Kidney (tissue), 14 donors: ENCODE results near the gene CELF3. TPM values are rescaled to one million over a fixed set of nuclear protein-coding genes. Genes with fewer than 3 reads are reported as not detected.

ENCODE experiments used
- DNase-seq, 5 donors: peaks; one replicate each; pipeline ENCODE4 v3.0.0-alpha.2; 2013 to 2020
- FAIRE-seq: peaks from 2 replicates; lab custom pipeline; 2012; peaks lifted over from hg19 to GRCh38; lab: Jason Lieb, UNC
- H3K27ac ChIP-seq, 2 donors: one replicate each; pipeline ENCODE4 v1.7.0; 2013; ENCODE audit warnings: low read depth in 2 of 2, low read length in 2 of 2, inconsistent platforms in 1 of 2
- H3K27me3 ChIP-seq: one replicate; pipeline ENCODE4 v1.7.1; 2013; ENCODE audit warnings: low read length, inconsistent platforms; ENCODE audit not compliant: control insufficient read depth, insufficient read depth
- H3K36me3 ChIP-seq, 3 donors: one replicate each; pipeline versions ENCODE4 v1.7.0 to v1.7.1; 2013; ENCODE audit warnings: low read length in 3 of 3, control low read depth in 1 of 3, inconsistent platforms in 1 of 3; ENCODE audit not compliant: insufficient read depth in 3 of 3, control insufficient read depth in 2 of 3
- H3K4me1 ChIP-seq, 3 donors: one replicate each; pipeline versions ENCODE4 v1.7.0 to v1.7.1; 2013; ENCODE audit warnings: low read length in 3 of 3, inconsistent platforms in 1 of 3, low read depth in 1 of 3; ENCODE audit not compliant: control insufficient read depth in 2 of 3, insufficient read depth in 2 of 3
- H3K4me3 ChIP-seq, 3 donors: one replicate each; pipeline versions ENCODE4 v1.7.0 to v1.8.1; 2013; ENCODE audit warnings: low read length in 3 of 3, control low read depth in 1 of 3, inconsistent platforms in 1 of 3
- H3K9ac ChIP-seq, 3 donors: one replicate each; pipeline versions ENCODE4 v1.7.0 to v1.7.1; 2013; ENCODE audit warnings: low read length in 3 of 3, control low read depth in 1 of 3, inconsistent platforms in 1 of 3
- H3K9me3 ChIP-seq, 3 donors: one replicate each; pipeline versions ENCODE4 v1.7.0 to v1.7.1; 2013; ENCODE audit warnings: low read length in 3 of 3, control low read depth in 1 of 3, inconsistent platforms in 1 of 3; ENCODE audit not compliant: control insufficient read depth in 2 of 3, insufficient read depth in 1 of 3
- CTCF ChIP-seq: IDR thresholded peaks from 3 replicates; pipeline ENCODE4 v1.5.1; 2012; ENCODE audit warnings: mild to moderate bottlenecking, moderate library complexity, borderline replicate concordance; ENCODE audit not compliant: insufficient read depth; ENCODE audit errors: extremely low read depth
- intact Hi-C: fragments of 100-400 bp; cut with DNase I; formaldehyde crosslinking; loops from one replicate; pipeline ENCODE4 v1.11.1; 2022
- polyA plus RNA-seq: library from polyadenylated mRNA; stranded (reverse); fragments of 350-450 nt; fragmentation: Illumina TruSeq; extraction: RNeasy Lipid Tissue Mini Kit (QIAGEN cat#74804); gene quantifications from one replicate; pipeline ENCODE4 v1.2.3, GENCODE V29; 2014; ENCODE audit warnings: low read depth, low replicate concordance; ENCODE audit not compliant: insufficient read depth
- total RNA-seq: library from RNA; stranded (reverse); fragmentation: NEBNext Ultra II Directional; extraction: Animal tissue kit (Norgen Biotek cat#: 25700); gene quantifications from one replicate; pipeline ENCODE4 v1.2.1, GENCODE V29; 2021
- donor health status: control.
- donor health status: control.
- donor health status: control.
- donor health status: control.
- donor health status: control.
- donor health status: DM: yes; HTN: yes; CAD: no.
- donor health status: Normal renal cell carcinoma (clear cell type).

The CELF3 gene
- total and polyA plus RNA-seq, 2 donors from 2014 or later: 0.39 TPM; not detected in 1

GRCh38 chr1:151693057-151693651 is 23.4 kb downstream of the CELF3 start:
- Histone ChIP-seq H3K9me3 (no peaks in the 10 kb centered on the region), H3K27me3 (no peaks in the 10 kb centered on the region), H3K4me1 (peaks cover 0 to 14% (median 10%) of the 10 kb centered on the region in 3 donors), H3K4me3 (no peak overlapping the region), H3K36me3 (peaks cover 5 to 19% (median 10%) of the 10 kb centered on the region in 3 donors), H3K27ac (peak overlapping the region in 1 of 2 donors; percentile 20), H3K9ac (no peak overlapping the region)
- FAIRE-seq (no peak), DNase-seq (peak in 2 of 5 donors; percentile 45 to 55)
- intact Hi-C loops: no loop called here
- TF ChIP-seq CTCF: peak; percentile 53

GRCh38 chr1:151692226-151692625 is 24.4 kb downstream of the CELF3 start:
- TF ChIP-seq CTCF: no peak
- intact Hi-C loops: no loop called here
- Histone ChIP-seq H3K4me3 (no peak overlapping the region), H3K27me3 (no peaks in the 10 kb centered on the region), H3K9ac (no peak overlapping the region), H3K9me3 (no peaks in the 10 kb centered on the region), H3K36me3 (peaks cover 5 to 15% (median 7%) of the 10 kb centered on the region in 3 donors), H3K27ac (peak overlapping the region in 1 of 2 donors; percentile 52), H3K4me1 (peaks cover 0 to 14% (median 10%) of the 10 kb centered on the region in 3 donors)
- FAIRE-seq (no peak), DNase-seq (no peak)

GRCh38 chr1:151689494-151689893 is 27.1 kb downstream of the CELF3 start:
- Histone ChIP-seq H3K4me1 (peaks cover 0 to 21% (median 14%) of the 10 kb centered on the region in 3 donors), H3K27me3 (no peaks in the 10 kb centered on the region), H3K9ac (peak overlapping the region in 1 of 3 donors; percentile 46), H3K27ac (peak overlapping the region; percentile 59 to 75), H3K4me3 (no peak overlapping the region), H3K9me3 (no peaks in the 10 kb centered on the region), H3K36me3 (peaks cover 7 to 20% (median 7%) of the 10 kb centered on the region in 3 donors)
- intact Hi-C loops: no loop called here
- FAIRE-seq (no peak), DNase-seq (no peak)
- TF ChIP-seq CTCF: no peak
